GM18909 (cell line): ENCODE measurements around the gene LRP1B.

ENCODE experiments used
- ATAC-seq: cut with Tn5 transposase; IDR thresholded peaks from one replicate; pipeline ENCODE4 v1.9.1; 2021; ENCODE audit warnings: mild to moderate bottlenecking; ENCODE audit not compliant: unreplicated experiment, poor library complexity

LRP1B gene

DNA sequence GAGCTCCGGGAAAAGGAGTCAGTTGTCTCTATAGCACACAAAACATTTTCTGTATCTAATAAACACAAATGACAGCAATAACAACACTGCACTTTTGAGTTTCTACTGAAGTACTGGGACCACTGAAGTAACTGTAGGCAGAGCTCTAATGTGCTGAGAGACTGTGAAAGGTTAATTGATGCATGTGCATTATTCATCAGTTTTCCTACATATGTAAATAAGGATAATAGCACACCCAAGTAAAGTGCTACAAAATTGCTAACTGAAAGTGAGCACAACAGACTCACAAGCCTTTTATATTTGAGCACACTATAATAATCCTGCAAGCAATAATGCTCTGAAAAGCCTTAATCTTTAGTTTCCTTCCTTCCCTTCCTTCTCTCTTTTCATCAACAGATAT lies 1051.6 kb downstream of the LRP1B start:
- no peak for ATAC-seq

DNA sequence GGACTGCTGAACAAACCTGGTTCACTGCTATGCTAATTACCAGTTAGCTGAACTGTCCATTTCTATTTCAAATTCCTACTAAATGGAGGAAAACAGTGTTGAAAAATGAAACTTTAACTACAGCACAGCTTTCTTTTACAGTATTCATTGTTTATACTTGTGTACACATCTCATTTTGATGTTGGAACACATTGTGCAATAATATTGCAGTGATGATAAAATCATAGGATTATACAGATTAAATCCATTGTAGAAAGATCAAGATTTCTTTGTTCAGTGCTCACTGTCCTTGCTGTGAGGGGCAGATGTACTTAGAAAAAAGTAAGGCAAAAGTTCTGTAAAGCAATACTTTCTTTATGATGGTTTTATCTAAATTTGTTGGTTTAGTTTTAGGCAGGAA lies 1055.1 kb downstream of the LRP1B start:
- ATAC-seq = no peak

DNA sequence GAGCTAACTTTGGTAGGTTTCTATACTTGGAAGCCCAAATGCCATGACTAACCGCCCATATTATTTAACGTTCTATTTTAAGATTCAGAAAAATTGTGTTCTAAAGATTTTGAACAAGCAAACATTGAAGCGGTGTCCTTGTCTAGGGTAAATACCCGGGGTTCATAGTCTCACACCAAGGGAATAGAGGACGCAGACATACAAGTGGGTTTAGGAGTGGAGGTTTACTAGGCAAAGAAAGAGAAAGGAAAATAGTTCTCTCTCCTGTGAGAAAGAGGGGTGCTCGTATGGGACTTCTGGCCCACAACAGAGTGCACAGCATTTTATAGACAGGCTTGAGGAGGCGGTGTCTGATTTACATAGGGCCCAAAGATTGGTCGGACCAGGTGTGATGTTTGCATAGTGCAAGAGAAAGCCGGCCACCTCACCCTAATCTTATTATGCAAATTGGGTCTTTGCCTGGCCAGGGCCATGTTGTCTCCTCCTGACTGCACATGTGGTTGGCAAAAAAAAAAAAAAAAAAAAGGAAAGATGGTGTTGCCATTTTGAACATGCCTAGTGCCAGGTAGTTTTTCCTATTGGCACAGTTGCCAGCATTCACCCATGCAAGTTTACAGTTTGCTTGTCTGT lies 1062.6 kb downstream of the LRP1B start:
- ATAC-seq = no peak

DNA sequence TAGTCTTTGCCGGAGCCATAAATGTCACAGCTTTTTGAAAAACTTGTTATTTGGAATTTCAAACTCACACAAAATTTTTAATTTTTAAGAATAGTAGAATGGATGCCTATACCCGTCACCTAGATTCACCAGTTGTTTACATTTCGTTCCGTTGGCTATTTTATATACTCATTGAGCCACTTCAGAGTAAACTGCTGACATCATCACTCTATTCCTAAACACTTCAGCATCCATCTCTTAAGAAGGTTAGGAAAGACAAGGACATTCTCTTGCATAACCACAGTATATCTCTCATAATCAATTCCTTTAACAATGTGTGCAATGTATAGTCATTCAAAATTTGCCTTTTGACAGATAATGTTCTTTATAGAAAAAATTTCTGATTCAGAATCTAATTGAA lies 1065.8 kb downstream of the LRP1B start:
- no peak for ATAC-seq

DNA sequence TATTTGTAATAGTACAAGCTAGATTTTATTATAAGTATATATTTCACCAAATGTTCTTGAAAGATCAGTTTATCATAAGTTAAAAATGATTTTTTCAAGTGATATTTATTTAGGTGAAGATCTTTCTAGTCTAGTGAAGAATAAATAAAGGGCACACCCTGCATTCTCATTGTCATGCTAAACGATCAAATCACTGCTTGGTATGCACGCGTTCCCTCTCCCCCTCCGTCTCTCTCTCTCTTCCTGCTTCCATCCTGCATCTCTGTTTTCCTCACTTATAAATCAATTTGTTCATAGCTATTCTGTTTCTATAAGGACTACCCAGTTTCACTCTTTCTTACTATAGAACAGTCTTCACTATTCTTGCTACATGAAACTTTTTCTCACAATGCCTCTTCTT lies 1067.4 kb downstream of the LRP1B start:
- ATAC-seq = no peak

DNA sequence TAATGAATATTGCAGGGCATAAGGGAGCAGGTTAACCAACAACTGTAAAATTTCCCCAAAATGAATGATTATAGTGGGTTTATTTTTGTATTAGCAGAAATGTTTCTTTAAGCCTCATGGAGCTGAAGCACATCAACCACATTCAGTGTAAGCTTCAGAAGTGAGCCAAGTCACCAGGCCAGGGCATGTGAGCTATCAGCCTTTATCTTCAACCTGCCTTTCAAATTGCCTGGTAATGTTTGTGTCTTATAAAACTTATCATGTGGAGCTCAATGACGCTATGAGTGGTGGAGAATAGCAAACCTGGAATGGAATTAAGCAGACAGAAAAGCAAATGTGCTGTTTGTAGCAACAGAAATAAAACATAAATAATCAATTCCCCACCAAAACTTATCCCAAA lies 1068.4 kb downstream of the LRP1B start:
- no peak for ATAC-seq

DNA sequence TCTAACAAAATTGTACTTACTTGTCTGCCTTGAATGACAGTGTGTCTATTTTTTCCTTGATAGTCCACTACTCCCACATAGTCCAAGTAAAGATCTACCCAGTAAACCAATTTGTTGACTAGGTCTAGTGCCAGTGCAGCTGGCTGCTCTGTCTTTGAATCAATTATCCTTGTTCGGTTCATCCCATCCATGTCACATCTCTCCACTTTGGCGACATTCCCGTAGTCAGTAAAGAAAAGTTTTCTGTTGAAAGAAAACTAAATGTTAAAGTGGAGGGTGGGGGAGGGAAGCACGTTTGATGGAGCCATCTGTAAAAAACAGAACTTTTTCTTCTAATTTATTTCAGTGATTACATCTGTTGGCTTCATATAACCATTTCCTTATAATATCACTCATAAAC lies 1068.8 kb downstream of the LRP1B start:
- ATAC-seq = no peak

DNA sequence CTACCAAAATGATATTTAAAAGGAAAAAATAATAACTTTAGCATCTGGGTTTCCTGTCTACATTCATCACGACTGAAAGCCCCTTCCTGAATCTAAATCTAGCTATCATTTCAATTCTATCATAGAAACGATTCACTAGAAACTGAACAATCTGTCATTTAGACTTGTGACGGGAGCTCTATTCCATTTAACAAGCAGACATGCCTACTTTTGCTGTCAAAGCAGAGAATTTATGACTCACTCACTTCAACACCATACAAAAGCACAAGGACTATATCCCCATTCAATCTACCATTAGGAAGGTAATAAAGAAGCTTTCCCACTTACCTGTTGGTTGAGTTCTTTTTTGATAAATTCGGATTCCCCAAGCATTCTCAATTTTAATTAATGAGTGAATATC lies 1072.3 kb downstream of the LRP1B start:
- no peak for ATAC-seq

DNA sequence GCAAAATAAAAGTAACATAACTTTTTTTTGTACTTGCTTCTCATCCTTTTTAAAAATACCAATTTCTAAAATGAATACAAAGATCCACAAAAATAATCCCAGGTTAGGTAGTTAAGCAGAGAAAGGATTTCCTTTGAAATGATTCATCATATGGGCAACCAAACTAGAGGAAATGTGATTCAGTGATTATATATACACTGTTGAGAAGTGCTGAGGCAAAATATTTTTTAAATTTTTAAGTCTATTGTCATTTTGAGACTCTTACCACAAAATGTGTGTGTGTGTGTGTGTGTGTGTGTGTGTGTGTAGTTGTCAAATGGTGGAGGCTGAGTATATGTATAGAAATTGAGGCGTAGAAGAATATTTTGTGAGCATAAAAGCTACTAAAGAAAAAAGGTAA lies 1075.3 kb downstream of the LRP1B start:
- no peak for ATAC-seq

DNA sequence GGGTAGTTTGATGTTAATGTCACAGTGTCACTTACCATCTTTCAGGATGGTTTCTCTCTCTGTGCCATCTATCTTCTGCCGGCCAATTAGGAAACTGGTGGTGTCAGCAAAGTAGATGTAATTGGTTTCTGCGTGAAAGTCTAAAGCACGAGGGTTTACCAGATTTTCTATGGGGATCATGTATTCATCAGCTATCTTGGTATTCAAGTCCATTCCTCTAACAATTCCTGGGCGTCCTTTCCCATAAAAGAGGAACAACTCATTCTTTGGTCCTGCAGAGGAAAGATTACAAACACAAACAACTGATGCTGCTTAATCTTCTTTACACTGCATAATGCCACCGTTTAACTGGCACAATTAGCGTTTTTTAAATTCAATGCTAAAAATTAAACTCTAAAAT lies 1081.9 kb downstream of the LRP1B start:
- no peak for ATAC-seq

DNA sequence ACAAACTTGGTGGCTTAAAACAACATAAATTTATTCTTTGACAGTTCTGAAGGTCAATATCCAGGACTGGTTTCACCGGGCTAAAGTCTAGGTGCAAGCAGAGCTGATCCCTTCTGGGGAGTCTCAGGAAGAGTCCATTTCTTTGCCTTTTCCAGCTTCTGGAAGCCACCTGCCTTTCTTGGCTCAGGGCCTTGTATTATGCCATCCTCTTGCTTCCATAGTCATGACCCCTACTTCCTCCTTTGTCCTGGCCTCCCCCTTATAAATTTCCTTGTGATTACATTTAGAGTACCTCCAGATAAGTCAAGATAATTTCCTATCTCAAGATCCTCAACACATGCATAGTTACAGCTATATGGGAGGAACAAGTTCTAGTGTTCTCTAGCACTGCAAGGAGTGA lies 1089.5 kb downstream of the LRP1B start:
- no peak for ATAC-seq

DNA sequence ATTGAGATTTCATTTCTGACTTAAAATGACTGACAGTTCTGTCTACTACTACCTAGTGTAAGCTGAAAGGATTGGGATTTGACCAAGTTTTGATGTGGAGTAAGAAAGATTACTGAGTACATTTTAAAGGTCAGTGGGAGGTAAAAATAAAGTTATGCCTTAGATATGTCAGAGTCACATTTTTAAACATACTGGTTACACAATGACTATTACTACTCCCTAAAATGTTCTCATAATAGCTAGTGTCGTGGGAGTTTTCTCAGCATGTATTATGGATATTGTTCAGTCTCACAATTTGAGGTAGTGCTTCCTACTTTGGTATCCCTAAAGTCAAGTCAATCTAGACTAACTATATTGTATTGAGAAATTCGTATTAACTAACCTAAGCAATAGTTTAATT lies 1092.5 kb downstream of the LRP1B start:
- no peak for ATAC-seq

DNA sequence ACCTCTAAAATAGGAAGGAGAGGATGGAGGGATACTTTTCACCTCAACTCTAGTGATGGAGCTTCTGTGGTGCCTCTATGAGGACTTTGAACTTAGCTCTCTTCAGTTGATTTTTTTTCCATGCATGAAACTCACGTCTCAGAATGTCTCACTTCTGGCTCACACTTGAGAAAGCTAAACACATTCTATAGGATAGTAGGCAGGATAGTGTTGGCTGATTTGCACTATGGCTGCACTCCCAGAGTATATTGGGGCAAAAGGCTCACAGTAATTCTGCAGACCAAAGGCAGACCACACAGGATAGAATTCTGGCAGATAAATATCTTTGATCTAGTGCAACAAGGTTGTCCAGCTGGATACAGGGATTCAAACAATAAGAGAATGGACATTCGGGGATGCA lies 1093.5 kb downstream of the LRP1B start:
- ATAC-seq = no peak

DNA sequence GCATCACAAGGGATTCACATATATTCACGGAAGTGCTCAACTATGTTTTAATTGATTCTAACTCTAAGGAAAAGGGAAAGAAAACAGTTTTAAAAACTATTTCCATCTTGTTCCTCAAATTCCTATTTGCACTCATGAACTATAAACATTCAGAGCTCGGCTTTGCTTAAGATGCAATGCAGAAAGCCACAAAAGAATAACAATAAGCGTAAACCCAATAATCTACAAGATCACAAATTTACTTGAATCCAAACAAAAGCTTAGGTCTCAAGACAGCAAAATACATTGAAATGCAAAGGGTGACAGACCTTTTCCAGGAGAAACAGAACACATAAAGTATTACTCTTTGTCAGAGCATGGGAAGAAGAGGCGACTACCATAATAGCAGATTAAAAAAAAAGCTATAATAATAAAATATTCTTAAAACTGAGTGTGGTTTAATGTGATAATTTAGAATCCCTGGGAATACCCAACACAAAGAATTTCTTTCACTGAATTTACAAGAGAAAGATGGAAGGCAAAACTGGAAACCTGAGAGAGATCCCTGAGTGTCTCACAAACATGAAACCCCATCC lies 1094.9 kb downstream of the LRP1B start:
- no peak for ATAC-seq

DNA sequence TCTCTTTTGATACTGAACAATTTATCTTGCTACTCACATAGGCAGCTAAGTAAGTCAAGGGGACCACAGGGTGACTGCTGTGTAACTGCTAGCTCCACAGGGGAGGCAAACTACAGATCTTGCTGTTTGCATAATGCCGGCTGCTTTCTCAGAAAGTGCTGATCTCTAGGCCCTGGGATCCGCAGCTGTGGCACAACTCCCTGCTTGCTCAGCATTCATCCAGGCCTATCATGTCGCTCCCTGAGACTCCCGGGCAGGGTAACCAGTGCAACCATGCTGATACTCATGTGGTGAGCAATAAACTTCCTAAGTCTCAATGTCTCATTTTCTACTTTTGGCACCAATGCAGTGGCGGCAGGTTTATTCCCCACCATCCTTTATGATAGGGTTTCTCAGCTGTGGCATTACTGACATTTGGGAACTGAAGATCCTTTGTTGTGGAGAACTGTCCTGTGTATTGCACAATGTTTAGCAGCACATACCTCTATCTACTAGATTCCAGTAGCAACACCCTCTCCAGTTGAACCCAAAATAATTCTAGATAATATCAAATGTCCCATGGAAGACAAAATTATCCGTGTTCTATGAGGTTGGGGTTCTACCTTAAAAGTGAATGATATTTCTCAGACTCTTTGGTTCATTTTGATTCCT lies 1101.3 kb downstream of the LRP1B start:
- no peak for ATAC-seq

DNA sequence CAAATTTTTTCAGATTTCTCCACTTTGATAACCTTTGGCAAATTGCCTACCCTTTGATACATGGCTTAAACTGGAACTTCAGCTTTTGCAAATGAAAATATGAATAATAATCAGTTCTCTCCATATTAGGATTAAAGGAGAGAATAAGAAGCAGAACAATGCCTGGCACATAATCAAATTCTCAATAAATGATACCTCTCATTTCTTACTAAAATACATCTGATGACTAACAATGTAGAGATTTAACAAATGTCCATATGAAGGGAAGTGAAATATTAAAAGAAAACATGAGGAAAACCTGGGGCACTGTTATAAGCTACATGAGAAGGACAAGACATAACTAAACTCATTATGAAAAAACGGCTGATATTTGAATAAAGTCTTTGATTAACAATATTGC lies 1103.6 kb downstream of the LRP1B start:
- ATAC-seq = no peak

DNA sequence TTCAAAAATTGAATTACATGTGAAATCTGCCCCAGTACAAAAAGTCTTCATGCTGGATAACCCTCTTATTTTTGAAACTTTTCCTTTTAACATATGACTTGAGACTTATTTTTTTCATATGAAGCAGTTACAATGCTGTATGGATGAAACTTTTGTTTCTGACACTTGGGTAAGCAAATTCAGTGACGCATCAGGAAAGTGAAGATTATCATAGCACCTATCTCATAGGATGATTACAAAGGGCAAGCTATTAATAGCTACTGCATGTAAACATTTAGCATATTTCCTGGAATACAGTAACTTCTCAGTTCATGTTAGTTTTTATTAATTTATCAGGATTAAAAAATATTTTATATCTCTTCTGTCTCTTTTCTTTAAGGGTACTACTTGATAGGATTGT lies 1109.2 kb downstream of the LRP1B start:
- no peak for ATAC-seq

DNA sequence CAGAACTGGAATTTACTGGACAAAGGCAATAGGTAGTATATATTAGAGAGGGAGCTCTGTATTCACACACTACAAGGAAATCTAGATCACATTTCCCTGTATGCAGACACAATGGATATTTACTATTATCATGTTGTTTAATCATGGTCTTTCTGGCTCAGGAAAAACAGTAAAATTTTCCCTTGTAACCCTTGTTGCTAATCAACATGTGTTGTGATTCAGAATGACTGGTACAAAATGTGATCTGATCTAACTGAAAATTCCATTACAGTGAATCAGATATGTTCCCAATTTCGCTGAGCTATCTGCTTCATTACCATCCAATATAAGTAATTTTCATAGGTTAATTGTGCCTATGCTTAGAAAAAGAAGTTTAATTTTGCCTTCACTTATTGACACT lies 1109.7 kb downstream of the LRP1B start:
- ATAC-seq = no peak

DNA sequence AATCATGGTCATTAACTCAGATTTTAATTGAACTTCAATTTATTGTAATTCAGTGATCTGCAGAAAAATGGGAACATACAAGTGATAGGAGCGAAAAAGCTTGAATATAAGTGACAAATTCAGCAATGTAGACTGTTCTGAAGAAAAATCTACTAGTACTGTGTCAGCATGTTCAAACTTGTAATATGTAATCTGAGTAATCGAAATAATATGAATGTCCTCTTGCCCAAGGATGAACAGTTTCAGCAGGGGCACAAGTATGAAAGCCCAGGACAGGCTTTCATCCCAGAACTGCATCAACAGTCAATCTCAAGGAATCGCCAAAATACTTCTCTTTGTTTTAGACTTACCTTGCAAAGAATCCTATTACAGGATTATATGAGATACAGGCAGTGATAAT lies 1110.5 kb downstream of the LRP1B start:
- ATAC-seq = no peak

DNA sequence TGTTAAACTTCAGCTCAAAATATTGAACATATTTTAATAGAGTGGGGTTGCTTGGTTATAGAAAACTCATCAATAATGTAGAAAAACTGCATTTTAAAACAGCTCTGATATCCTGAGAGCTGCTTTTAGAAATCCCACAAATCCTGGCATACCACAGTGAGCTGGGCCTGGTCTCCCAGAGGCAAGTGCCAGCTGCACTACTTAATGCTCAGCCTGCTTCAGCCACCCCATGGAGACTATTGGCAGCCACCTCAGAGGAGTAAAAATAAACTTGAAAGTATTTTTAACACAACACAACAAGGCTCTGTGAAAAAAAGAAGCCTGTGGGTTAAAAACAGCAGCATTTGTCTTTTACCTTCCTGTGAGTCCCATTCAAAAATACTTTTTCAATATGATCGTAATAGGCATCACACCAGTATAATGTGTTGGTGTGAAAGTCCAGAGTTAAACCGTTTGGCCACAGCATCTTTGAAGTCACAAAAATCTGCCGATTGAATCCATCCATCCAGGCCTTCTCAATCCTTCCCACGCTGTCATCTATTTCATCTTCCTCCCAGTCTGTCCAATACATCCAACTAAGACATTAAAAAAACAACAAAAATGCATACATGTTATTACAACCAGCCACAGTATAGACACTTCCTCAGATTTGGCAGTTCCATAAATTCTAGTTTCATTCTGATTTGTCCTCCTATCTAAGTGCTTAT lies 1115.3 kb downstream of the LRP1B start:
- no peak for ATAC-seq

DNA sequence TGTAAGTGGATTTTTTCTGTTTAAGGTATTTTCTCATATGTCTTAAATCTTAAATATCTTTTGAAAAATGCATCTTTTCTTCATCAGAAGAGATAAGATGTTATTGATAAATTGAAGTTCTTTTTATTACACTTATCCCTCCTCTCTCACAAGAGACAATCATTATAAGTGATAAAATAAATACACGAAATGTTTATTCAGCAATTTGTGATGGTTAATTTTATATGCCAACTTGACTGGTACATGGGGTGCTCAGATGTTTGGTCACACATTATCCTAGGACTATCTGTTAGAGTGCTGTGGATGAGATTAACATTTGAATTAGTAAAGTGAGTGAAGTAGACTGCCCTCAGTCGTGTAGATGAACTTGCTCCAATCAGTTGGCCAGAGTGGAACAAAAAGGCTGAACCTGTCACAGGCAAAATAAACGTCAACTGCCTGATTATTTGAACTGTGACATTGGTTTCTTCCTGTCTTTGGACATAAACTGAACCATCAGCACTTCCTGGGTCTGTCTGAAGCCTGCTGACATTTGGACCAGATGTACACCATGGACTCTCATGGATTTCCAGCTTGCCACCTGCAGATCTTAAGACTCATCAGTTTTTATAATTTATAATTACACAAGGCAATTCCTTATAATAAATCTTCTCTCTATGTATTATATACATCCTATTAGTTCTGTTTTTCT lies 1126.7 kb downstream of the LRP1B start:
- no peak for ATAC-seq
